Left lung (tissue), 10 donors: ENCODE measurements around the gene ZNF746. TPM values are rescaled to one million over a fixed set of nuclear protein-coding genes. Genes with fewer than 3 reads are reported as not detected.

Source experiments
- ATAC-seq: fragments of 200-7000 bp; cut with Tn5 transposase; one replicate; pipeline ENCODE4 v1.9.1; 2020; ENCODE audit warnings: moderate library complexity
- DNase-seq, 4 donors: peaks; one replicate each; pipeline ENCODE4 v3.0.0-alpha.2; 2013 to 2020
- H3K27ac ChIP-seq, 2 donors: fragments of 200-600 bp; sonication (generic) in 1 of 2; one replicate each; pipeline versions ENCODE4 v1.5.0 to v1.8.0; 2020 to 2021
- H3K27me3 ChIP-seq, 2 donors: fragments of 200-600 bp; sonication (generic) in 1 of 2; one replicate each; pipeline versions ENCODE4 v1.5.0 to v1.8.0; 2020 to 2021
- H3K36me3 ChIP-seq, 2 donors: fragments of 200-600 bp; sonication (generic) in 1 of 2; one replicate each; pipeline versions ENCODE4 v1.5.0 to v1.8.0; 2020 to 2021
- H3K4me1 ChIP-seq, 2 donors: fragments of 200-600 bp; one replicate each; pipeline ENCODE4 v1.8.0; 2021
- H3K4me3 ChIP-seq, 2 donors: fragments of 200-600 bp; sonication (generic) in 1 of 2; one replicate each; pipeline versions ENCODE4 v1.5.0 to v1.8.0; 2020 to 2021; ENCODE audit warnings: mild to moderate bottlenecking in 1 of 2
- H3K9me3 ChIP-seq, 2 donors: fragments of 200-600 bp; sonication (generic) in 1 of 2; one replicate each; pipeline versions ENCODE4 v1.5.0 to v1.8.0; 2020 to 2021
- intact Hi-C, 2 donors: fragments of 100-400 bp; cut with DNase I; formaldehyde crosslinking; loops; one replicate each; pipeline versions ENCODE4 v1.11.2 to v1.14.2; 2022
- polyA plus RNA-seq, 6 donors: library from polyadenylated mRNA; unstranded; fragments of 120-200 nt; gene quantifications; one replicate each; pipeline ENCODE4 v1.2.1, GENCODE V29; 2013; ENCODE audit not compliant: insufficient read length in 6 of 6
- total RNA-seq, 2 donors: library from RNA; stranded (reverse); fragmentation: NEBNext Ultra II Directional; extraction: Animal tissue kit (Norgen Biotek cat#: 25700); gene quantifications; one replicate each; pipeline ENCODE4 v1.2.1, GENCODE V29; 2021
- TF ChIP-seq, protein P1 (sequence below), 2 donors: fragments of 200-600 bp; sonication (generic) in 1 of 2; IDR thresholded peaks; one replicate each; pipeline versions ENCODE4 v1.5.0 to v1.8.0; 2021; ENCODE audit warnings: antibody characterized with exemption in 2 of 2
- donor health status: DM: no; HTN: yes; CAD: no.
- donor health status: DM: no; HTN: no; CAD: no.

The ZNF746 gene
- total and polyA plus RNA-seq, 8 donors: 13.4 to 22.9 (median 15.8) TPM

DNA sequence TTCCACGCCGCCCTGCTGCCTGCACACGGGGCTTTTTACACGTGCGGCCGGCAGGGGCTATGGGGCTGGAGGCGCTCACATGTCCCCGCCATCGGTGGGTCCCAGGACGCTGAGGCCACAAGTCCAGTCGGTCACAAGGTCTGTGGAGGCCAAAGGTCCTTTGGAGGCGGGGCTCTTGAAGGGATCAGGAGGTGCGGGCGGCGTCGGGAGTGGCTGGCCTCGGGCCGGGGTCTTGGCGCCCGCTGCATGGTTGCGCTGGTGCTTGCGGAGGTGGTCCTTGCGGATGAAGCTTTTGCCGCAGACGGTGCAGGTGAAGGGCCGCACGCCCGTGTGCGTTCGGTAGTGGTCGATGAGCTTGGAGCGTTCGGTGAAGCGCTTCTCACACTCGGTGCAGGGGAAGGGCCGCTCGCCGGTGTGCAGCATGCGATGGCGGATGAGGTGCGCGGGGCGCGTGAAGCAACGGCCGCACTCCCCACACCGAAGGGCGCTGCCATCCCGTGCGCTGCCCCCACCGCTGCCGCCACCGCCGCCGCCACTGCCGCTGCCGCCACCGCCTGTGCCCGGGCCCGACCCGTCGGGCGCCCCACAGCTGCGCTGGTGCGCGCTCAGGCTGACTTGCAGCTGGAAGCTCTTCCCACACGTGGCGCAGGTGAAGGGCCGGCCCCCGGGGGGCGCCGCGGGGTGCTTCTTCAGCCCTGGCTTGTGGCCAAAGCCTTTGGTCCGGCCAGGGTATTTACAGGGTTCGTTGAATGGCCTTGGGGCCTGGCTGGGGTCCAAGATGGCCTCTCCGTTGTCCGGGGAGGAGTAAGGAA is 23.1 kb downstream of the ZNF746 start:
- intact Hi-C loops: no loop called here
- Histone ChIP-seq H3K9me3 (no peaks in the 10 kb centered on the region), H3K4me1 (no peaks in the 10 kb centered on the region), H3K36me3 (peaks cover 0 to 78% of the 10 kb centered on the region in 2 donors), H3K27me3 (no peaks in the 10 kb centered on the region), H3K4me3 (no peak overlapping the region), H3K27ac (no peak overlapping the region)
- ATAC-seq (no peak), DNase-seq (peak in 1 of 4 donors; percentile 80)
- TF ChIP-seq, protein P1, sequence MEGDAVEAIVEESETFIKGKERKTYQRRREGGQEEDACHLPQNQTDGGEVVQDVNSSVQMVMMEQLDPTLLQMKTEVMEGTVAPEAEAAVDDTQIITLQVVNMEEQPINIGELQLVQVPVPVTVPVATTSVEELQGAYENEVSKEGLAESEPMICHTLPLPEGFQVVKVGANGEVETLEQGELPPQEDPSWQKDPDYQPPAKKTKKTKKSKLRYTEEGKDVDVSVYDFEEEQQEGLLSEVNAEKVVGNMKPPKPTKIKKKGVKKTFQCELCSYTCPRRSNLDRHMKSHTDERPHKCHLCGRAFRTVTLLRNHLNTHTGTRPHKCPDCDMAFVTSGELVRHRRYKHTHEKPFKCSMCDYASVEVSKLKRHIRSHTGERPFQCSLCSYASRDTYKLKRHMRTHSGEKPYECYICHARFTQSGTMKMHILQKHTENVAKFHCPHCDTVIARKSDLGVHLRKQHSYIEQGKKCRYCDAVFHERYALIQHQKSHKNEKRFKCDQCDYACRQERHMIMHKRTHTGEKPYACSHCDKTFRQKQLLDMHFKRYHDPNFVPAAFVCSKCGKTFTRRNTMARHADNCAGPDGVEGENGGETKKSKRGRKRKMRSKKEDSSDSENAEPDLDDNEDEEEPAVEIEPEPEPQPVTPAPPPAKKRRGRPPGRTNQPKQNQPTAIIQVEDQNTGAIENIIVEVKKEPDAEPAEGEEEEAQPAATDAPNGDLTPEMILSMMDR (IDR thresholded peaks at IDR 0.05): no peak

DNA sequence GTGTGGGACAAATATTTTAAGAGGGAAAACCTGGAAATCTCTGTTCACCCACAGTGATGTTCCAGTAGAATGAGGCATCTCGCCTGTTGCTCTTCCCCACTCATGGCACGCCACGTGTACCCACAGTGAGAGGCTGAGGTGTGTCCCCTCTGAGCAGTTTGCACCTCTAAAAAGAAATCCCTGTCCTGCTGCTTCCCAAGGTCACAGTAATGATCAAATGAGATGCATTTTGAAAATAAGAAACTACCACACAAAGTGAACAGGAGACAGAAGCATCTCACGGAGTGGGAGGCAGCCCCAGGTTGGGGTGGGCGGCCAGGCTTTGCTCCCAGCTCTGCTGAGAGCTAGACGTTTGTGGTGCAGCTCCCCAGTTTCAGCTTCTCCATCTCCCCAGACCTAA is 24.4 kb downstream of the ZNF746 start:
- Histone ChIP-seq H3K4me3 (no peak overlapping the region), H3K27me3 (no peaks in the 10 kb centered on the region), H3K36me3 (peaks cover 0 to 70% of the 10 kb centered on the region in 2 donors), H3K4me1 (no peaks in the 10 kb centered on the region), H3K27ac (no peak overlapping the region), H3K9me3 (no peaks in the 10 kb centered on the region)
- no peak for ATAC-seq
- DNase-seq: no peak
- intact Hi-C loops: no loop called here
- TF ChIP-seq, protein P1 (IDR thresholded peaks at IDR 0.05): no peak

DNA sequence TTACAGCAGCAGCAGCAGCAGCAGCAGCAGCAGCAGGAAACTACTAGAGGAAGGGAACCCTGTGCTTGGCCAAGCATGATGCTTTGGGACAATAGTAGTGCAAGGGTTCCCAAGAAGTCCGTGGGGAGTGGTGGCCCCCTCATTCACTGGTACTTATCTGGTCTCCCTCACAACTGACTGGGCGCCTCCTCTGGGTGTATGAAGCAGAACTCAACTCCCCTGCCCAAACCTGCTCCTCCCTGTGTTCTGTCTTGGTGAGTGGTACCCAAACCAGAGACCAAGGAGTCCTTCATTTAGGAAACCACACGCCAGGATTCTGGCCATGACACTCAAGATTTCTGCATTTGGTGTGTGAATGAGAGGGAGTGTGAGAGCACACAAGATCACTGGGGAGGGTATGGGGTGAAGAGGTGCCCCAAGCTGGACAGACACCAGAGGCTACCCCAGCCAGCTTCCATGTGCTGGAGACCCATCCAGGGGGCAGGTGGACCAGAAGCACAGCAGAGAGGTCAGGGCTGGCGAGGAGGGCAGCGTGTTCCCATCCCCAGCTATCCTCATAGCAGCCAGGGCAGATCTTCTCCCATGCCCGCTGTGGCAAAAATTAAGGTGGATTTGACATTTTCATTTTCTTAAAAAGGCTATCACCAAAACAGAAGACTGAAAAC is 26.2 kb downstream of the ZNF746 start:
- Histone ChIP-seq H3K4me3 (no peak overlapping the region), H3K4me1 (no peaks in the 10 kb centered on the region), H3K27ac (no peak overlapping the region), H3K9me3 (no peaks in the 10 kb centered on the region), H3K36me3 (peaks cover 0 to 51% of the 10 kb centered on the region in 2 donors), H3K27me3 (no peaks in the 10 kb centered on the region)
- TF ChIP-seq, protein P1 (IDR thresholded peaks at IDR 0.05): no peak
- DNase-seq: no peak
- intact Hi-C loops: no loop called here
- no peak for ATAC-seq

DNA sequence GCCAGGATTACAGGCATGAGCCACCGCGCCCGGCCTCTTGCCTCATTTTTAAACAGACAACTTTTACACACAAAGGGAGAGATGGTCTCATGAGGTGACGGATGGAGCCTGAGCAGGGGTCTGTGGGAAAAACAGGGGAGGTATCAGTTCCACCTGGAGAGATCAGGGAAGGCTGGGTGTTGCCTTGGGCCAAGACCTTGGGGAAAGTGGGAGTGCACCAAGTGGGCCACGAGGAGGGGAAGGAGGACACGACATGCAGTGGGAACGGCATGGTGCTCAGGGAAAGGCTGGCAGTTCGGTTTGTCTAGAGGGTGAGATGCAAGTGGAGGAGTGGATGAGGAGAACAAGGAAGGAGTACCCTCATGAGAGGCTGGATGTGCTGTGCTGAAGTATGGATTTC is 27.8 kb downstream of the ZNF746 start:
- peaks cover 0 to 35% of the 10 kb centered on the region in 2 donors for H3K36me3 ChIP-seq
- no peak overlapping the region for H3K4me3 ChIP-seq
- TF ChIP-seq, protein P1 (IDR thresholded peaks at IDR 0.05): no peak
- H3K27me3 ChIP-seq: no peaks in the 10 kb centered on the region
- ATAC-seq (no peak), DNase-seq (no peak)
- intact Hi-C loops: no loop called here
- H3K27ac ChIP-seq: no peak overlapping the region
- no peaks in the 10 kb centered on the region for H3K4me1 ChIP-seq
- H3K9me3 ChIP-seq: no peaks in the 10 kb centered on the region

DNA sequence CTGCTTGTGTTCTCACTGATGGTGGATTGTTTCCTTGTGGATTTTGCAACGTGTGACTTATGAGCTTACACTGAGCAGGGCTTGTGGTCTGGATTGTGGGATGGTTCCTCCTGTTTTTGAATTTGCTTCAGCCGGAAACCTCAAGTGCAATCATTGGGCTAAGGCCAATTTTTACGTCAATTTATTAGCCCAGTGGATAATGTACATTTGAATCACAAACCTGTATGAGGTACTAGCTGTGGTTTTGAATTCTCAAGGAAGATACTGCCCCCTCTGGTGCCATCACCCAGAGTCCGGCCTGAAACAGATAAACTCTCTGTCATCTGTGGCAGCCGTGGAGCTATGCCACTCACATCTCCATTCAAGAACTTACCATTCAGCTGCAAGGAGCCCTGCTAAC is 29.4 kb downstream of the ZNF746 start:
- intact Hi-C loops: no loop called here
- peaks cover 0 to 19% of the 10 kb centered on the region in 2 donors for H3K36me3 ChIP-seq
- DNase-seq (no peak), ATAC-seq (no peak)
- H3K27me3 ChIP-seq: peaks cover 0 to 3% of the 10 kb centered on the region in 2 donors
- H3K9me3 ChIP-seq: no peaks in the 10 kb centered on the region
- H3K4me3 ChIP-seq: no peak overlapping the region
- H3K27ac ChIP-seq: no peak overlapping the region
- H3K4me1 ChIP-seq: no peaks in the 10 kb centered on the region
- TF ChIP-seq, protein P1 (IDR thresholded peaks at IDR 0.05): no peak
